ENCODE measurements around the gene UST.
"Not testable (repeated sequence)": the region's sequence is repeated elsewhere in the genome, so short reads cannot be mapped to it uniquely, and the experiment has no call there.

UST gene

DNA sequence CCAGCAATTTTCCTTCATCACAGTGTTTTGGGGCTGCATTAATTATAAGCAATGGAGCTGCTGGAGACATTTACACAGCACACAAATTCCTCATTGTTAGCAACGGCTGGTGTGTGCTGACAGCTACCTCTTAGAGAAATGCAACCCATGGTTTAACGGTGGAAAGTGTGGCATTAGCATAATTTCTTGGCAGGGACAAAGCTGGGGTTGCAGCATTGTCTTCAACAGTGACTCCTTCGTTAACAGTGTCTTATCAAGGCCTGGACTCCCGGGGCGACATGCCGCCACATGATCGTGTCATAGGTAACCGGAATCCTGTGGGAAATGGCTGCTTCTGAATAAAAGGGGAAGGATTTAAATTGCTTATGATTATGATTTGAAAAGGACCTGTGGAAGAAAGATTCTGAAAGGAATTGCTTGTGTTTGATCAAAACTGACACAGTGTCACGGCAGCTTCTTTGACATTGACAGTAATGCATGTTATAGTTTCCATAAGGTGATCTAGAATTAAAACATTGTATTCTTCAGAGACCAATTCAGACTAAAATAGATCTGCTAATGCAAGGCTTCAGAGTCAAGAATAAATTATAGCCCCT is 128.0 kb downstream of the UST start:
- DNase-seq, result no peak

- DNase-seq, result no peak
Measured at GRCh38 chr6:148878683-148879082, 131.9 kb downstream of the UST start.

DNA sequence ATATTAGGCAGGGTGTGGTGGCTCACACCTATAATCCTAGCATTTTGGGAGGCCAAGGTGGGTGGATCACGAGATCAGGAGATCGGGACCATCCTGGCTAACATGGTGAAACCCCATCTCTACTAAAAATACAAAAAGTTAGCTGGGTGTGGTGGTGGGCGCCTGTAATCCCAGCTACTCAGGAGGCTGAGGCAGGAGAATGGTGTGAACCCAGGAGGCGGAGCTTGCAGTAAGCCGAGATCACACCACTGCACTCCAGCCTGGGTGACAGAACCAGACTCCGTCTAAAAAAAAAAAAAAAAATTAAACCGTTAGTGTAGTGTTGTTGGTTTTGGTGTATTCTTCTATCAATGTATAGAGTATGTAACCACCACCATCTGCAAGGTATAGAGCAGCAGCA is 133.9 kb downstream of the UST start:
- not testable (repeated sequence) for DNase-seq

- no peak for DNase-seq
Measured at GRCh38 chr6:148881593-148882311, 134.9 kb downstream of the UST start.

DNA sequence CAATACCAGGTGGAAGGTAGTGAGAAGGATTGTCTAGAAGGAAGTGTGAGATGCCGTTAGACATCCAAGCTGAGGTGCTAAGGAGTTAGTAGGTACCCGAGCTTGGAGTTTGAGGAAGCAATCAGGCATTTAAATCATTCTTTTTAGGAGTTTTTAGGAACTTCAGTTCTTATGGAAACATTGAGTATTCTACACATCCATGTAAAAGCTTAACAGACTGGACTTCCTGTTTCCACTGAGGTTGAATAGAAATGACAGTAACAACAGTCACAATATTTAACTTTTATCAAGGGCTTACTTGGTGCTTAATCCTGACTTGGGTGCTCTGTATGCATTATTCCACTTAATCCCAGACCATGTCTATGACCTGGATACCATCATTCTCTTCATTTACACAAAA is 136.4 kb downstream of the UST start:
- no peak for DNase-seq

DNA sequence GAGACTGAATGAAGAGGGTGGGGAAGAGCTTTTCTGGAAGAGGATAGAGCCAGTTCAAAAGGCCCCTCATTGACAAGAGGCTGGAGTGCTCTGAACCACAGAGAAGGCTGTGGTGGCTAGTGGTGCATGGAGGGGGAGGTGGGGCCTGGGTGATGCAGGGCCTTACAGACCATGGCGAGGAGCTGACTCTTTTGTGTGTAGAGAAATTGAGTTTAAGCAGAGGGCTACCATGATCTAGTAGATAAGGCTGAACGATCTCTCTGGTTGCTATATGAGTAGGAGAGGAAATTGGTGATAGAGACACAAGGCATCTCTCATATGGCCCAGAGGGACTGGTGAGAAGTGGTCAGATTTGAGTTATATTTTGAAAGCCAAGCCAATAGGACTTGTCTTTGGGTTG is 137.6 kb downstream of the UST start:
- DNase-seq, result no peak

GRCh38 chr6:148885136-148885865 is 138.5 kb downstream of the UST start:
- DNase-seq, result no peak

DNA sequence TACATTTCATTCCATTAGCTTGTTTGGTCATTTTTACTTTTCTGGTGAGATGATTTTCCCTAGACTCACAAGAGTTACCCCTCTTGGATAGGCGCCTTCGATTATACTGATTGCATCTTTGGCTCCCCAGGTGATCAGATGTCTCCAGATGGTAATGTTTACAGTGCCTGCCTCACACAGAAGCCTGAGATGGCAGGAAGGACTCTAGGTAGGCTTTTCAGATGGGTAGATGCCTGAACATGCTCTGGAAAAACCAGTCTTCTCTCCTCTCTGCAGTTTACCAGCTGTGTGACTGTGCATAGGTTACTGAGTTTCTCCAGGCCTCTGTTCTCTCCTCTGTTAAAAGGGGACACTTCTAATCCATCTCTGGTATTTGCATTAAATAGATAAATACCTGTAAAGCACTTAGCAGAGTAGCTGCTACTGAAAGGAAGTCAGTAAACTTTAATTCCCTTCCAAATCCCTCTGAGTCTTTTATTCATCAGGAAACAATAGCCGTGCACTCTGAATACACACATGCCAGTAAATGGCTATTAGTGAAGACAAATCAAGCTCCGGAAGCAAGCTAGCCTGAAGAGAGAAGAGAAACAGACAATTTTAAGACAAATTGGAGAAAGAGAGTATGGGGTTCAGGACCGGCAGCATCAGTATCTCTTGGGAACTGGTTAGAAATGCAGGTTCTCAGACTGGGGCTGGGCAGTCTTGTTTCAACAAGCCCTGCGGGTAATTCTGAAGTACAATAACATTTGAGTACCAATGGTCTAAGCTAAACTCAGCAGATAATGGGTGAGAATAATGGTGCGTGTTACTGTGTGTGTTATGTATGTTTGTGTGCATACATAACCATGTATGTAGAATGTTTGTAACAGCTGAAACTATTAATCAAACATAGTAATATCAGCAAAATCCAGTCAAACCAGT is 139.4 kb downstream of the UST start:
- no peak for DNase-seq

DNA sequence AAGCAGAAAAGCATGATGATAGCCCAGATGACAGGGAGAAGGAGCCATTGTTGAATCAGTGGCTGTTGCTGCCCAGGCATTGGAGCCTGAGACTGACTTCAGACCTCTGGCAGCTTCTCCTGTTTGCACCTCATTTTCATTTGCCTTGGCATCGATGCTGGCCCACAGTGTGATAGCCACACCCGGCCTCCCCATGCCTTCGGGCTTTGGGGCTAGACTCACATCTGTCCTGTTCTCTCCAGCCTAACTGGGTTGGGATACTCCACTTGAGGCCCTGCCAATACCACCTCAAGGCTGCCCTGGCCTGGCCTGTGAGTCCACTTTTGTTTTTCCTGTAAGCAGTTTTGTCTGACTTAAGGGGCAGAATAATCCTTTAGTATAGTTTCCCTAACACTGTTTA is 140.4 kb downstream of the UST start:
- no peak for DNase-seq

DNA sequence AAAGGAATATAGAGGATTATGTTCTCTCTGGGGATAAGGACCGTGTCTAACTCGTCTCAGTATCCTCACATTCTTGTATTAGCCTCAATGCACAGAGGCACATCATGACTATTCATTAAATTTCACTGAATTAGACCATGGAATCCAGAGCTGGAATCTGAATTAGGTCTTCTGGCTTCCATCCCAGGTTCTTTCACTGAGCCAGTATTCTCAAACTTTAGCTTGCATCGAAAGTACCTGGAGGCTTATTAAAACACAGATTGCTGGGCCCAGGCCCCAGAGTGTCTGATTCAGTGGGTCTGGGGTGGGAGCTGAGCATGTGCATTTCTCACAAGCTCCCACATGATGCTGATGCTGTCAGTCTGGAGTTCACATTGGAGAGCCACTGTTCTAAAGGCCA is 142.0 kb downstream of the UST start:
- no peak for DNase-seq

DNA sequence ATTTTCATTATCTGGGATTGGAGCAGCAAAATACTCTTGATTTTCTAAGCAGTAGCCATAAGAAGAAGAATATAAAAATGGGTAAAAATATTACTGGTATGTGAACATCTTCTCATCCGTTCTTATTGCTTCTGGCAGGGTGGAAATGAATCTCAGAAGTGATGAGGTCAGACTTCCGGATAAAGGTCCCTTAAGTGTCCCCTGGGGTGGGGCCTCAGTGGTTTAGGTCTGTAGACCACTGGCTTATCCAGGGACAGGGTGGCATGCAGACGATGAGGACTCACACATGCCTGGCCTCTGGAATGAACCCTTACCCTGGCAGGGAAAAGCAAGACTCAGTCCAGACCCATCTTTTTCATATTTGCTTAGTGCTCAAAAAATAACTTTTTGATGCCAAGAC is 143.3 kb downstream of the UST start:
- DNase-seq, result no peak

GRCh38 chr6:148890652-148891404 is 144.0 kb downstream of the UST start:
- DNase-seq, result no peak

- DNase-seq, result no peak
Measured at GRCh38 chr6:148891405-148891783, 144.6 kb downstream of the UST start.

- no peak for DNase-seq
Measured at GRCh38 chr6:148892247-148892646, 145.4 kb downstream of the UST start.

DNA sequence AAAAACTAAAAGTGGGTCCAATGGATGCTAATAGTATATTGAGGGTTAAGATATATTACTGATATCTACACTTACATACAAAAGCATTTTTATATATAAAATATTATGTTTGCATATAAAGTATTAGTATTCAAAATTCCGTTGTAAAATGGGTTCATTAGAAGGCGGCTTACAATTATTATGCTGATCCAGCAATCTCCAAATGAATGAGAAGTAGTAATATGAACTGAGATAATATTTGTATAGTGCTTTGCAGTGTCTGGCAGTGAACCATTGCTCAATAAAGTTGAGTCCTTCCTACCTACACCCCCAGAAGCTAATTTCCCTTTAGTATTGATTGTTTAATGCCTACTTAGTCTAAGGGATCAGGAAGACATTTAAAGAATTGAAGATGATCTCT is 146.2 kb downstream of the UST start:
- no peak for DNase-seq

- DNase-seq, result no peak
Measured at GRCh38 chr6:148893481-148893880, 146.7 kb downstream of the UST start.

GRCh38 chr6:148898376-148899014 is 151.7 kb downstream of the UST start:
- no peak for DNase-seq

DNA sequence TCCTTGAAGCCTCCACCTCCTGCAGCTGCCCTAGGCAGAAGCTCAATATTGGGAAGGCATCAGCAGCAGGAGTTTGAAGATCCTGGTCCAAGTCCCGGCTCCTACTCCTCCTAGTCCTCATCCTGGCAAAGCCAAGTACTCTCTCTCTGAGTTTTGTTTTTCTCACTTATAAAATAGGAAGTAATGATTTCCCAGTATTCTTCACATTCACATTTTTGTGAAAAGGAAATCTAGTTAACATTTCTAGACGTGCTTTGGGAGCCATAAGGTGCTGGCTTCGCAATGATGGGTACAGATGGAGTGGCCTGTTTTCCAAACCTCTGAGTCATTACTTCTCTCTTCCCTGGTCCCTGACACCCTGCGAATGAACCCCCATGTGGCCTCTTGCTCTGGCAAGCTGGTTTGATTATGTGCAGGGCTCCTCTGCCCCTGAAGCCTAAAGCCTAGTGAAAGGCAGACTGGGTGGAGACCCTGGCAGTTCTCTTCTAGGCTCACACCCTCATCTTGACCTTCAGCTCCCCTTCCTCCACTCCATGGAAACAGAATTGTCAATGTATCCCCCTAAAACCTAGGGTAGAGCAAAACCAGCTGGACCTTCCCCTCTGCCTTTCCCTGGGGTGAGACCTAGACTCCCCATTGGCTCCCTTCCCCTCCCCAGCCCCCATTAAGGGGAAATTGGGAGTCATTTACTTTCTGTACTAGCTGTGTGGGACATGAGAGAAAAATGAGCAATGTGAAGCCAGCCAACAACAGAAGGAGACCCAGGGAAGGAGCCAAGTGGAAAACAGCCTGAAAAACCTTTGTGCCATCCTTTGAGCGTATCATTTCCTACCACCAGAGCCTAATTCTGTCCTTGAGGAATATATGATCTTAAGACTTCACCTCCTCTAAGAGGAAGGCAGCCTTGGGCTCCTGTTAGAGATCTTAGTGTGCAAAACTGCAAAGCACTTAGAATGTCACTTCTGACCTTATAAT is 158.4 kb downstream of the UST start:
- no peak for DNase-seq

DNA sequence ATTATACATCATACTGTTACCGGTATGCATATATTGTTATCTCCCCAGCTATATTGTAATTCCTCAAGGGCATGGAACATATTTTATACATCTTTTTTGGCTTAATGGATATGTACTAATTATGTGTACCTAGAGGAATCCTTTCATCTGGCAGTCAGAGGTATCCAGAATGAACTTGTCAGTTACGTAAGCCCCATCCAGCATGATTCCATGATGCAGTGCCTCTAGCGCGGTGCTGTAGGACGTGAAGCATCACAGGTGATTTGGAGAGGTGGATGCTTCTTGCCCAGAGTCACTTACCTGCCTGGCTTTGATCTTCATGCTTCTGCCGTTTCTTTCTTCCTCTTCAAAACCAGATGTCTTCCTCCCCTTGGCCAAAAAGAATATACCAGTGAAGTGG is 159.1 kb downstream of the UST start:
- DNase-seq, result no peak

DNA sequence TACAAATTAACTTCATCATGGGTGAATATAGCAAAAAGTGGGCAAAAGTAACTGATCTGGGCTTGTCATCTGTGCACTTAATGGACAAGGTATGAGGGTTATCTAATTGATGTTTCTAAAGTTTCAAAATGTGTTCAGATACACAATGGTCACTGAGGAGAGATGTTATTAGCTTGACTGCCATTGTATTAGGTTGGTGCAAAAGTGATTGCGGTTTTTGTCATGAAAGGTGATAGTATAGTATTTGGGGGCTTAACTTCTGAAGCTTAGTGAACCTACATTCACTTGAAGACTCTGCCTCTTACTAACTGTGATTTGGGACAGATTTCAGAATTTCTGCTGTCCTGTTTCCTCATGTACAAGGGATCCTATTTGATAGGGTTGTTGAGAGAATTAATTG is 159.6 kb downstream of the UST start:
- no peak for DNase-seq

- DNase-seq, result no peak
Measured at GRCh38 chr6:148907573-148907972, 160.7 kb downstream of the UST start.
